Neural progenitor cell (in vitro differentiated cells): ENCODE results near the gene ARHGEF40. TPM values are rescaled to one million over a fixed set of nuclear protein-coding genes. Genes with fewer than 3 reads are reported as not detected.

Experiments
- DNase-seq: peaks from one replicate; pipeline ENCODE4 v3.0.0-alpha.2; 2016; ENCODE audit warnings: low spot score
- H2AFZ ChIP-seq: fragments of 200-600 bp; sonication (generic); replicated peaks from 2 replicates; pipeline ENCODE4 v1.6.1; 2016; ENCODE audit warnings: antibody characterized with exemption
- H3F3A ChIP-seq: fragments of 200-600 bp; sonication (generic); 2 replicates; pipeline ENCODE4 v1.6.1; 2016; ENCODE audit warnings: antibody characterized with exemption, low read depth
- H3K27ac ChIP-seq: fragments of 200-600 bp; sonication (generic); 2 replicates; pipeline ENCODE4 v1.5.1; 2016; ENCODE audit warnings: mild to moderate bottlenecking
- H3K27me3 ChIP-seq: fragments of 200-600 bp; sonication (generic); 2 replicates; pipeline ENCODE4 v1.6.1; 2016; ENCODE audit warnings: mild to moderate bottlenecking, moderate library complexity
- H3K36me3 ChIP-seq: fragments of 200-600 bp; sonication (generic); 2 replicates; pipeline ENCODE4 v1.5.1; 2016
- H3K4me1 ChIP-seq: fragments of 200-600 bp; sonication (generic); 2 replicates; pipeline ENCODE4 v1.6.1; 2016; ENCODE audit warnings: mixed run types
- H3K4me2 ChIP-seq: fragments of 200-600 bp; sonication (generic); 2 replicates; pipeline ENCODE4 v1.6.1; 2016
- H3K4me3 ChIP-seq: fragments of 200-600 bp; sonication (generic); 2 replicates; pipeline ENCODE4 v1.5.1; 2016
- H3K79me2 ChIP-seq: fragments of 200-600 bp; sonication (generic); 2 replicates; pipeline ENCODE4 v1.6.1; 2016; ENCODE audit warnings: low read depth
- H3K9ac ChIP-seq: fragments of 200-600 bp; sonication (generic); 2 replicates; pipeline ENCODE4 v1.6.1; 2016
- H3K9me3 ChIP-seq: fragments of 200-600 bp; sonication (generic); 2 replicates; pipeline ENCODE4 v1.5.1; 2016; ENCODE audit warnings: low read depth
- H4K20me1 ChIP-seq: fragments of 200-600 bp; sonication (generic); 2 replicates; pipeline ENCODE4 v1.6.1; 2016; ENCODE audit warnings: low read depth
- H3K27ac Mint-ChIP-seq: 3 replicates; pipeline ENCODE4 v1.8.0; 2021; ENCODE audit warnings: mixed read lengths
- H3K27me3 Mint-ChIP-seq: 2 replicates; pipeline ENCODE4 v1.8.0; 2022; ENCODE audit warnings: low read depth, mild to moderate bottlenecking, inconsistent platforms, moderate library complexity, mixed read lengths; ENCODE audit not compliant: insufficient read depth
- H3K36me3 Mint-ChIP-seq: 3 replicates; pipeline ENCODE4 v1.8.0; 2021; ENCODE audit warnings: mixed read lengths
- H3K4me1 Mint-ChIP-seq: 3 replicates; pipeline ENCODE4 v1.8.0; 2021; ENCODE audit warnings: mixed read lengths
- H3K4me3 Mint-ChIP-seq: 3 replicates; pipeline ENCODE4 v1.8.0; 2021; ENCODE audit warnings: mild to moderate bottlenecking, moderate library complexity, mixed read lengths
- H3K9me3 Mint-ChIP-seq: 3 replicates; pipeline ENCODE4 v1.8.0; 2020; ENCODE audit warnings: mixed read lengths
- CTCF ChIP-seq: fragments of 200-600 bp; sonication (generic); IDR thresholded peaks from 2 replicates; pipeline ENCODE4 v1.5.1; 2017; ENCODE audit warnings: antibody characterized with exemption, mild to moderate bottlenecking
- EZH2 ChIP-seq: fragments of 200-600 bp; sonication (generic); IDR thresholded peaks from 2 replicates; pipeline ENCODE4 v1.6.1; 2017; ENCODE audit warnings: antibody characterized with exemption, mild to moderate bottlenecking, moderate library complexity
- EZH2phosphoT487 ChIP-seq: fragments of 200-600 bp; sonication (generic); IDR thresholded peaks from 2 replicates; pipeline ENCODE4 v1.6.1; 2017; ENCODE audit warnings: antibody characterized with exemption
- total RNA-seq: library from RNA; depleted of rRNA; stranded (reverse); fragments of >200 nt; gene quantifications from 2 replicates; pipeline ENCODE4 v1.2.3, GENCODE V29; 2015; ENCODE audit warnings: low replicate concordance

The ARHGEF40 gene
- total RNA-seq, 1 donor from 2014 or later, result 15.0 TPM

DNA sequence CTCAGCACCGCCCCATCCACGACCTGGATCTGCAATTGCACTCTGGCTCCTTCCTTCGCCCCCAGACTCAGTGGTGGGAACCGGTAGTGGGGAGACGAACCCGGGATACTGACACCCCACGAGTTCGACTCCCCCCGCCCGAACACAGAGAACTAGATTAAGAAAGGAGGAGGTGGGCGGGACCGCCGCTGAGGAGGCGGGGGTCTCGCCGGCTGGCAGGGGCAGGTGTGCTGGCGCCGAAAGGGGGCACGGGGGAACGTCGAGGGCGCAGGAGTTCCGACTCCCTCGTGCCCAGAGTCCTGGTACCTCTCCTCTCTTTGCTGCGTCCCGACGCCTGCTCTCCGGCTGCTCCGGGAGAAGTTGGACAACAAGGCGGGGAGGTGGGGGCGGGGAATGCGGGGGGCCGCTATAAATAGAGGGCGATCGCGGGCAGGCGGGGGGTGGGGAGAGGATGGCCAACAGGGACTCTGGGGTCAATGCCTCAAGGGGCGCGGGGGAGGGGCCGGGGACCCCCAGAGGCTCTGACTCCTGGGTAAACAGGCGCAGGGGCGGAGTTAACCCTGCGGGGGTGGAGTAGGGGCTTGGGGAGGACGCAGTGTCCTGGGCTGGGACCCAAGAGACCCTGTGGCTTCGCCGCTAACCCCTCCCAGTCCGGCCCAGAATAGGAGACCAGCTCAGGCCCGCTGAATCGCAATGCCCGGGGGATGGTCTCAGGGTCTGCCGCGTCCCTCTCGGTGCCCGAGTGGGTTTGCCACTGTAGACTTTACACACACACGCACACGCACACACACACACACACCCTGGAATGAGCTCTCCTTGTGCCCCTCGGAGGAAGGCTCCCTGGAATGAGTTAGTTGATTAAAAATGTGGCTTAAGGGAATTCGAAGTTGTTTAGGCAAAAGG is 44.5 kb upstream of the ARHGEF40 start:
- Mint-ChIP-seq H3K36me3 (peaks cover 4% of the 10 kb centered on the region), H3K9me3 (peaks cover 2% of the 10 kb centered on the region), H3K4me1 (peaks cover 15% of the 10 kb centered on the region), H3K27me3 (peaks cover 16% of the 10 kb centered on the region), H3K4me3 (peak overlapping the region; percentile 91), H3K27ac (peak overlapping the region; percentile 43)
- Histone ChIP-seq H3K4me3 (peak overlapping the region; percentile 46), H2AFZ (peak overlapping the region; percentile 18), H3K79me2 (no peaks in the 10 kb centered on the region), H3K9ac (no peak overlapping the region), H3K9me3 (no peaks in the 10 kb centered on the region), H3K36me3 (no peaks in the 10 kb centered on the region), H3K4me2 (peak overlapping the region; percentile 77), H3K27me3 (peaks cover 82% of the 10 kb centered on the region), H4K20me1 (no peaks in the 10 kb centered on the region), H3F3A (no peaks in the 10 kb centered on the region), H3K27ac (no peak overlapping the region), H3K4me1 (peaks cover 10% of the 10 kb centered on the region)
- TF ChIP-seq EZH2 (peak; percentile 43), CTCF (no peak), EZH2phosphoT487 (peak; percentile 49)
- peak; percentile 58 for DNase-seq

- H3K36me3 Mint-ChIP-seq, result peaks cover 4% of the 10 kb centered on the region
- H3K9me3 Mint-ChIP-seq, result peaks cover 2% of the 10 kb centered on the region
- no peak for DNase-seq
- H3K4me3 Mint-ChIP-seq, result peak overlapping the region; percentile 91
- H3K27me3 Mint-ChIP-seq, result peaks cover 13% of the 10 kb centered on the region
- H3K4me3 ChIP-seq, result no peak overlapping the region
- peaks cover 15% of the 10 kb centered on the region for H3K4me1 Mint-ChIP-seq
- H4K20me1 ChIP-seq, result no peaks in the 10 kb centered on the region
- peak overlapping the region; percentile 77 for H3K4me2 ChIP-seq
- H3K9ac ChIP-seq, result no peak overlapping the region
- no peaks in the 10 kb centered on the region for H3K79me2 ChIP-seq
- no peak overlapping the region for H2AFZ ChIP-seq
- peaks cover 74% of the 10 kb centered on the region for H3K27me3 ChIP-seq
- H3K27ac Mint-ChIP-seq, result no peak overlapping the region
- H3K9me3 ChIP-seq, result no peaks in the 10 kb centered on the region
- TF ChIP-seq CTCF (no peak), EZH2 (no peak), EZH2phosphoT487 (no peak)
- no peak overlapping the region for H3K27ac ChIP-seq
- peaks cover 10% of the 10 kb centered on the region for H3K4me1 ChIP-seq
- no peaks in the 10 kb centered on the region for H3F3A ChIP-seq
- H3K36me3 ChIP-seq, result no peaks in the 10 kb centered on the region
Observed at GRCh38 chr14:21026274-21026987, 43.7 kb upstream of the ARHGEF40 start.

DNA sequence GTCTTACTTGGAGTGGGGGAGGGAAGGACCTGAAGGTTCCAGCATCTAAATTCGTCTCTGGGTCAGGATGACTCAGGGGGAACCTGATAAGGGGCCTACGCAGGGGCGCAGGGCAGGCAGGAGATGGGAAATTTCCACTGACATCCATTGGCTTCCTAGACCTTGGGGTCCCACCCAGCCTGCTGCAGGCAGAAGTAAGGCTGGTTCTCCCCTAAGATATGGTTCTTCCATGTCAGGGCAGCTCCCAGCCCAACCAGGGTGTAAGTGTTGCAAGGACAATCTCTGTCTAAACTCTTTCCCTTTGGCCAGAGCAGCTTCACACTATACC is 43.2 kb upstream of the ARHGEF40 start:
- no peak overlapping the region for H2AFZ ChIP-seq
- TF ChIP-seq EZH2 (no peak), CTCF (no peak), EZH2phosphoT487 (no peak)
- H3K27me3 ChIP-seq, result peaks cover 69% of the 10 kb centered on the region
- no peaks in the 10 kb centered on the region for H4K20me1 ChIP-seq
- no peaks in the 10 kb centered on the region for H3K79me2 ChIP-seq
- Mint-ChIP-seq H3K4me3 (peak overlapping the region; percentile 54), H3K4me1 (peaks cover 15% of the 10 kb centered on the region), H3K27me3 (peaks cover 13% of the 10 kb centered on the region), H3K27ac (no peak overlapping the region), H3K36me3 (peaks cover 2% of the 10 kb centered on the region), H3K9me3 (peaks cover 2% of the 10 kb centered on the region)
- H3K27ac ChIP-seq, result no peak overlapping the region
- H3K4me1 ChIP-seq, result peaks cover 10% of the 10 kb centered on the region
- H3K9me3 ChIP-seq, result no peaks in the 10 kb centered on the region
- no peaks in the 10 kb centered on the region for H3F3A ChIP-seq
- H3K36me3 ChIP-seq, result no peaks in the 10 kb centered on the region
- H3K9ac ChIP-seq, result no peak overlapping the region
- no peak overlapping the region for H3K4me3 ChIP-seq
- no peak overlapping the region for H3K4me2 ChIP-seq
- no peak for DNase-seq
